Measurements from ENCODE around the gene RBFOX2. TPM values are rescaled to one million over a fixed set of nuclear protein-coding genes. Genes with fewer than 3 reads are reported as not detected.

Gene RBFOX2
- total and polyA plus RNA-seq, 2 of the 13 experiments (the other 11 are each of a cell fraction or from before 2014, with no cell fraction given), result 37.3 to 40.4 TPM

DNA sequence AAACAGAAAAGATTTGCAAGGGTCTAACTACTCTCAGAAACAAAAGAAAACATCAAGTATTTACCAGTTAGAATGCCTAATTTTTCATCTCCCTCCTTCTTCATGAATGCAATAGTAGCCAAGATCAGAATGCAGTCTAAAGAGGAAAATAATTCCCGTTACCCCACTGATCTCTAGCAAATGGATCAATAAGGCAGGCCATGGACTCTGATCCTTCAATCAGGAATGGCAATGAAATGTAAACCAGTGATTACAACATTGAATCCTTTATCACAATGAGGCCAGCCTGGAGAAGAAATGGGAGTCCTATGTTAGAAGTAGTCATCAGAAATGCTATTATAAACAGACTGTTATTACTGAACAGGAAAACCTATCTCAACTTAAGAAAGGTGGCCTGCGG, 204.4 kb downstream of the RBFOX2 start (continued):
- TF ChIP-seq, protein P1, sequence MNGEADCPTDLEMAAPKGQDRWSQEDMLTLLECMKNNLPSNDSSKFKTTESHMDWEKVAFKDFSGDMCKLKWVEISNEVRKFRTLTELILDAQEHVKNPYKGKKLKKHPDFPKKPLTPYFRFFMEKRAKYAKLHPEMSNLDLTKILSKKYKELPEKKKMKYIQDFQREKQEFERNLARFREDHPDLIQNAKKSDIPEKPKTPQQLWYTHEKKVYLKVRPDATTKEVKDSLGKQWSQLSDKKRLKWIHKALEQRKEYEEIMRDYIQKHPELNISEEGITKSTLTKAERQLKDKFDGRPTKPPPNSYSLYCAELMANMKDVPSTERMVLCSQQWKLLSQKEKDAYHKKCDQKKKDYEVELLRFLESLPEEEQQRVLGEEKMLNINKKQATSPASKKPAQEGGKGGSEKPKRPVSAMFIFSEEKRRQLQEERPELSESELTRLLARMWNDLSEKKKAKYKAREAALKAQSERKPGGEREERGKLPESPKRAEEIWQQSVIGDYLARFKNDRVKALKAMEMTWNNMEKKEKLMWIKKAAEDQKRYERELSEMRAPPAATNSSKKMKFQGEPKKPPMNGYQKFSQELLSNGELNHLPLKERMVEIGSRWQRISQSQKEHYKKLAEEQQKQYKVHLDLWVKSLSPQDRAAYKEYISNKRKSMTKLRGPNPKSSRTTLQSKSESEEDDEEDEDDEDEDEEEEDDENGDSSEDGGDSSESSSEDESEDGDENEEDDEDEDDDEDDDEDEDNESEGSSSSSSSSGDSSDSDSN (CRISPR knock-in tag; IDR thresholded peaks at IDR 0.05), result no peak
- TF ChIP-seq GLI4 (CRISPR knock-in tag; IDR thresholded peaks at IDR 0.05; ENCODE audit: borderline replicate concordance) (no peak), HNF4A (CRISPR knock-in tag; IDR thresholded peaks at IDR 0.05) (peak; percentile 97), NFE2 (CRISPR knock-in tag; IDR thresholded peaks at IDR 0.05) (no peak), CCDC6 (CRISPR knock-in tag; IDR thresholded peaks at IDR 0.05) (no peak), TAF1 (CRISPR knock-in tag; IDR thresholded peaks at IDR 0.05) (no peak), TARDBP (CRISPR knock-in tag; IDR thresholded peaks at IDR 0.05) (peak; percentile 54; the same call in 1 of the 2 replicates), ZNF713 (CRISPR knock-in tag; IDR thresholded peaks at IDR 0.05) (no peak), SETDB1 (CRISPR knock-in tag; IDR thresholded peaks at IDR 0.05; ENCODE audit: borderline replicate concordance) (no peak)
- TF ChIP-seq, protein P2, sequence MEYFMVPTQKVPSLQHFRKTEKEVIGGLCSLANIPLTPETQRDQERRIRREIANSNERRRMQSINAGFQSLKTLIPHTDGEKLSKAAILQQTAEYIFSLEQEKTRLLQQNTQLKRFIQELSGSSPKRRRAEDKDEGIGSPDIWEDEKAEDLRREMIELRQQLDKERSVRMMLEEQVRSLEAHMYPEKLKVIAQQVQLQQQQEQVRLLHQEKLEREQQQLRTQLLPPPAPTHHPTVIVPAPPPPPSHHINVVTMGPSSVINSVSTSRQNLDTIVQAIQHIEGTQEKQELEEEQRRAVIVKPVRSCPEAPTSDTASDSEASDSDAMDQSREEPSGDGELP (IDR thresholded peaks at IDR 0.05; ENCODE audit: borderline replicate concordance, low read depth), result no peak
- TF ChIP-seq, protein P3, sequence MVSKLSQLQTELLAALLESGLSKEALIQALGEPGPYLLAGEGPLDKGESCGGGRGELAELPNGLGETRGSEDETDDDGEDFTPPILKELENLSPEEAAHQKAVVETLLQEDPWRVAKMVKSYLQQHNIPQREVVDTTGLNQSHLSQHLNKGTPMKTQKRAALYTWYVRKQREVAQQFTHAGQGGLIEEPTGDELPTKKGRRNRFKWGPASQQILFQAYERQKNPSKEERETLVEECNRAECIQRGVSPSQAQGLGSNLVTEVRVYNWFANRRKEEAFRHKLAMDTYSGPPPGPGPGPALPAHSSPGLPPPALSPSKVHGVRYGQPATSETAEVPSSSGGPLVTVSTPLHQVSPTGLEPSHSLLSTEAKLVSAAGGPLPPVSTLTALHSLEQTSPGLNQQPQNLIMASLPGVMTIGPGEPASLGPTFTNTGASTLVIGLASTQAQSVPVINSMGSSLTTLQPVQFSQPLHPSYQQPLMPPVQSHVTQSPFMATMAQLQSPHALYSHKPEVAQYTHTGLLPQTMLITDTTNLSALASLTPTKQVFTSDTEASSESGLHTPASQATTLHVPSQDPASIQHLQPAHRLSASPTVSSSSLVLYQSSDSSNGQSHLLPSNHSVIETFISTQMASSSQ (IDR thresholded peaks at IDR 0.05; ENCODE audit: low read depth), result no peak
- TF ChIP-seq, protein P3 (CRISPR knock-in tag; IDR thresholded peaks at IDR 0.05; ENCODE audit: borderline replicate concordance), result no peak
- TF ChIP-seq, protein P4, sequence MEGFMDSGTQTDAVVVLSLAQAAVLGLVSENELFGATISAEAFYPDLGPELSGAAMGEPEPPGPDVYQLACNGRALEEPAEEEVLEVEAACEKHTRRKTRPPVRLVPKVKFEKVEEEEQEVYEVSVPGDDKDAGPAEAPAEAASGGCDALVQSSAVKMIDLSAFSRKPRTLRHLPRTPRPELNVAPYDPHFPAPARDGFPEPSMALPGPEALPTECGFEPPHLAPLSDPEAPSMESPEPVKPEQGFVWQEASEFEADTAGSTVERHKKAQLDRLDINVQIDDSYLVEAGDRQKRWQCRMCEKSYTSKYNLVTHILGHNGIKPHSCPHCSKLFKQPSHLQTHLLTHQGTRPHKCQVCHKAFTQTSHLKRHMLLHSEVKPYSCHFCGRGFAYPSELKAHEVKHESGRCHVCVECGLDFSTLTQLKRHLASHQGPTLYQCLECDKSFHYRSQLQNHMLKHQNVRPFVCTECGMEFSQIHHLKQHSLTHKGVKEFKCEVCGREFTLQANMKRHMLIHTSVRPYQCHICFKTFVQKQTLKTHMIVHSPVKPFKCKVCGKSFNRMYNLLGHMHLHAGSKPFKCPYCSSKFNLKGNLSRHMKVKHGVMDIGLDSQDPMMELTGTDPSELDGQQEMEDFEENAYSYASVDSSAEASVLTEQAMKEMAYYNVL (CRISPR knock-in tag; IDR thresholded peaks at IDR 0.05; ENCODE audit: borderline replicate concordance), result 0 out of 2 replicates have a peak, but pooled peaks have one; percentile 48
- TF ChIP-seq, protein P5, sequence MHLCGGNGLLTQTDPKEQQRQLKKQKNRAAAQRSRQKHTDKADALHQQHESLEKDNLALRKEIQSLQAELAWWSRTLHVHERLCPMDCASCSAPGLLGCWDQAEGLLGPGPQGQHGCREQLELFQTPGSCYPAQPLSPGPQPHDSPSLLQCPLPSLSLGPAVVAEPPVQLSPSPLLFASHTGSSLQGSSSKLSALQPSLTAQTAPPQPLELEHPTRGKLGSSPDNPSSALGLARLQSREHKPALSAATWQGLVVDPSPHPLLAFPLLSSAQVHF (CRISPR knock-in tag; IDR thresholded peaks at IDR 0.05), result no peak
- TF ChIP-seq, protein P6, sequence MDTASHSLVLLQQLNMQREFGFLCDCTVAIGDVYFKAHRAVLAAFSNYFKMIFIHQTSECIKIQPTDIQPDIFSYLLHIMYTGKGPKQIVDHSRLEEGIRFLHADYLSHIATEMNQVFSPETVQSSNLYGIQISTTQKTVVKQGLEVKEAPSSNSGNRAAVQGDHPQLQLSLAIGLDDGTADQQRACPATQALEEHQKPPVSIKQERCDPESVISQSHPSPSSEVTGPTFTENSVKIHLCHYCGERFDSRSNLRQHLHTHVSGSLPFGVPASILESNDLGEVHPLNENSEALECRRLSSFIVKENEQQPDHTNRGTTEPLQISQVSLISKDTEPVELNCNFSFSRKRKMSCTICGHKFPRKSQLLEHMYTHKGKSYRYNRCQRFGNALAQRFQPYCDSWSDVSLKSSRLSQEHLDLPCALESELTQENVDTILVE (CRISPR knock-in tag; IDR thresholded peaks at IDR 0.05), result peak; percentile 43; the same call in 1 of the 2 replicates
